CD4-positive, alpha-beta T cell treated with Interleukin-6 at 100 ng/mL for 8 hours (primary cell): ENCODE data around the gene F2RL1.
"Not testable (repeated sequence)": the region's sequence is repeated elsewhere in the genome, so short reads cannot be mapped to it uniquely, and the experiment has no call there.

Experiments used
- DNase-seq: peaks from one replicate; pipeline ENCODE4 v3.0.0-alpha.2; 2020; ENCODE audit warnings: mixed read lengths, low spot score

F2RL1 gene

GRCh38 chr5:76849419-76850291 lies 30.8 kb downstream of the F2RL1 start, which contains the start of gene S100Z:
TSS of gene S100Z (plus strand) at chr5:76850014. CDS start at chr5:76875360, 25,346 bp downstream.
- peak; percentile 60 for DNase-seq

- DNase-seq: no peak
Observed at GRCh38 chr5:76850543-76851145, 31.8 kb downstream of the F2RL1 start.

GRCh38 chr5:76851728-76852369 lies 33.0 kb downstream of the F2RL1 start:
- no peak for DNase-seq

GRCh38 chr5:76852772-76853171 lies 33.9 kb downstream of the F2RL1 start:
- no peak for DNase-seq

- not testable (repeated sequence) for DNase-seq
Observed at GRCh38 chr5:76853741-76854140, 34.9 kb downstream of the F2RL1 start.

GRCh38 chr5:76854644-76855043 lies 35.8 kb downstream of the F2RL1 start:
- DNase-seq: no peak

- DNase-seq: not testable (repeated sequence)
Observed at GRCh38 chr5:76855501-76855900, 36.7 kb downstream of the F2RL1 start.

GRCh38 chr5:76855961-76856360 lies 37.1 kb downstream of the F2RL1 start:
- DNase-seq: peak; percentile 68

GRCh38 chr5:76856800-76857199 lies 38.0 kb downstream of the F2RL1 start:
- DNase-seq: not testable (repeated sequence)

GRCh38 chr5:76859591-76860247 lies 40.9 kb downstream of the F2RL1 start:
- no peak for DNase-seq

- no peak for DNase-seq
Observed at GRCh38 chr5:76861612-76862011, 42.8 kb downstream of the F2RL1 start.

GRCh38 chr5:76863001-76863400 lies 44.2 kb downstream of the F2RL1 start:
- DNase-seq: no peak

GRCh38 chr5:76866503-76866902 lies 47.7 kb downstream of the F2RL1 start:
- no peak for DNase-seq

GRCh38 chr5:76867038-76867437 lies 48.2 kb downstream of the F2RL1 start:
- no peak for DNase-seq

GRCh38 chr5:76867827-76868693 lies 49.2 kb downstream of the F2RL1 start:
- DNase-seq: peak; percentile 58

- no peak for DNase-seq
Observed at GRCh38 chr5:76870046-76870445, 51.2 kb downstream of the F2RL1 start.

GRCh38 chr5:76874088-76874581 lies 55.3 kb downstream of the F2RL1 start:
- DNase-seq: no peak
